Ecto neural progenitor cell (in vitro differentiated cells): ENCODE data around the gene EFNB3.

Experiments used
- DNase-seq: peaks from one replicate; pipeline ENCODE4 v3.0.0-alpha.2; 2018; ENCODE audit warnings: low spot score

The EFNB3 gene

GRCh38 chr17:7700510-7700909 lies 4.5 kb upstream of the EFNB3 start:
- DNase-seq, result no peak

GRCh38 chr17:7701681-7702080 lies 3.3 kb upstream of the EFNB3 start:
- DNase-seq, result no peak

- DNase-seq, result no peak
Measured at GRCh38 chr17:7702776-7703175, 2.2 kb upstream of the EFNB3 start.

- peak; percentile 91 for DNase-seq
Measured at GRCh38 chr17:7703584-7704479, 1.2 kb upstream of the EFNB3 start.

GRCh38 chr17:7705269-7706255 lies 560 bp downstream of the EFNB3 start:
- peak; percentile 72 for DNase-seq

- no peak for DNase-seq
Measured at GRCh38 chr17:7706631-7707354, 1.8 kb downstream of the EFNB3 start.

- peak; percentile 66 for DNase-seq
Measured at GRCh38 chr17:7707446-7707845, 2.4 kb downstream of the EFNB3 start.

GRCh38 chr17:7707858-7708750 lies 3.1 kb downstream of the EFNB3 start:
- DNase-seq, result no peak

GRCh38 chr17:7709031-7709430 lies 4.0 kb downstream of the EFNB3 start:
- no peak for DNase-seq

GRCh38 chr17:7710301-7710700 lies 5.3 kb downstream of the EFNB3 start:
- no peak for DNase-seq

GRCh38 chr17:7711051-7711755 lies 6.2 kb downstream of the EFNB3 start:
- no peak for DNase-seq

GRCh38 chr17:7712111-7712771 lies 7.2 kb downstream of the EFNB3 start:
- DNase-seq, result peak; percentile 93

- DNase-seq, result no peak
Measured at GRCh38 chr17:7713782-7714181, 8.8 kb downstream of the EFNB3 start.

GRCh38 chr17:7714721-7715594 lies 10.0 kb downstream of the EFNB3 start:
- DNase-seq, result no peak

GRCh38 chr17:7715936-7716886 lies 11.2 kb downstream of the EFNB3 start:
- DNase-seq, result no peak

- DNase-seq, result peak; percentile 99
Measured at GRCh38 chr17:7716901-7717755, 12.1 kb downstream of the EFNB3 start, which contains the start of gene DNAH2. Gene DNAH2, plus strand, starts transcription at chr17:7717744. Its CDS starts 1,991 bp downstream, at chr17:7719735.
